ENCODE measurements around the gene FAAP20. TPM values are rescaled to one million over a fixed set of nuclear protein-coding genes. Genes with fewer than 3 reads are reported as not detected.

FAAP20 gene
- total RNA-seq, 3 donors from 2014 or later (not counting 1 experiment from before 2014, with no cell fraction given) = 40.3 to 53.0 (median 43.3) TPM

GRCh38 chr1:2168090-2168489, 26.5 kb downstream of the FAAP20 start:
- no peaks in the 10 kb centered on the region for H3K9me3 Mint-ChIP-seq
- Histone ChIP-seq H3K27ac (ENCODE audit: low read length) (no peak overlapping the region), H3K27me3 (ENCODE audit: control insufficient read depth, insufficient read depth, low read length) (no peaks in the 10 kb centered on the region), H3K9me3 (ENCODE audit: control insufficient read depth, insufficient read depth, low read length) (no peaks in the 10 kb centered on the region), H3K36me3 (ENCODE audit: control insufficient read depth, insufficient read depth, low read length) (peaks cover 1% of the 10 kb centered on the region), H3K4me3 (ENCODE audit: low read length) (no peak overlapping the region), H3K4me1 (ENCODE audit: control insufficient read depth, insufficient read depth, low read length) (no peaks in the 10 kb centered on the region)
- no peaks in the 10 kb centered on the region for H3K4me1 Mint-ChIP-seq
- no peaks in the 10 kb centered on the region for H3K27me3 Mint-ChIP-seq (ENCODE audit: low read depth in 2 of 2)
- H3K36me3 Mint-ChIP-seq = no peaks in the 10 kb centered on the region
- TF ChIP-seq CTCF (IDR thresholded peaks at IDR 0.05) = no peak
- no peak overlapping the region for H3K27ac Mint-ChIP-seq
- WGBS (ENCODE audit: insufficient coverage) = 96% methylated on average over 13 of the region's 13 CpGs
- no peak for ATAC-seq
- no peak overlapping the region for H3K4me3 Mint-ChIP-seq
- DNase-seq = no peak
- intact Hi-C loops (cut with micrococcal nuclease) = no loop called here

- no peaks in the 10 kb centered on the region for H3K27me3 ChIP-seq (ENCODE audit: control insufficient read depth, insufficient read depth, low read length)
- H3K27me3 Mint-ChIP-seq (ENCODE audit: low read depth in 2 of 2) = no peaks in the 10 kb centered on the region
- H3K27ac Mint-ChIP-seq = no peak overlapping the region
- H3K4me1 Mint-ChIP-seq = peaks cover 0 to 4% of the 10 kb centered on the region in 2 donors
- H3K36me3 ChIP-seq (ENCODE audit: control insufficient read depth, insufficient read depth, low read length) = peaks cover 3% of the 10 kb centered on the region
- ATAC-seq (no peak), DNase-seq (no peak)
- no peaks in the 10 kb centered on the region for H3K36me3 Mint-ChIP-seq
- no peak for TF ChIP-seq CTCF (IDR thresholded peaks at IDR 0.05)
- no peaks in the 10 kb centered on the region for H3K9me3 ChIP-seq (ENCODE audit: control insufficient read depth, insufficient read depth, low read length)
- no peak overlapping the region for H3K4me3 ChIP-seq (ENCODE audit: low read length)
- no peak overlapping the region for H3K27ac ChIP-seq (ENCODE audit: low read length)
- H3K4me3 Mint-ChIP-seq = no peak overlapping the region
- WGBS (ENCODE audit: insufficient coverage) = 96% methylated on average over 9 of the region's 10 CpGs
- no peaks in the 10 kb centered on the region for H3K9me3 Mint-ChIP-seq
- intact Hi-C loops (cut with micrococcal nuclease) = no loop called here
- no peaks in the 10 kb centered on the region for H3K4me1 ChIP-seq (ENCODE audit: control insufficient read depth, insufficient read depth, low read length)
These were observed 27.9 kb downstream of the FAAP20 start for GRCh38 chr1:2166695-2167094.

GRCh38 chr1:2166254-2166653, 28.3 kb downstream of the FAAP20 start:
- Mint-ChIP-seq H3K27ac (no peak overlapping the region), H3K4me1 (peaks cover 0 to 4% of the 10 kb centered on the region in 2 donors), H3K4me3 (no peak overlapping the region), H3K36me3 (no peaks in the 10 kb centered on the region), H3K27me3 (ENCODE audit: low read depth in 2 of 2) (no peaks in the 10 kb centered on the region), H3K9me3 (no peaks in the 10 kb centered on the region)
- WGBS (ENCODE audit: insufficient coverage) = 80% methylated on average over 14 of the region's 14 CpGs
- DNase-seq (no peak), ATAC-seq (no peak)
- H3K27ac ChIP-seq (ENCODE audit: low read length) = no peak overlapping the region
- no peak for TF ChIP-seq CTCF (IDR thresholded peaks at IDR 0.05)
- peaks cover 3% of the 10 kb centered on the region for H3K36me3 ChIP-seq (ENCODE audit: control insufficient read depth, insufficient read depth, low read length)
- no peaks in the 10 kb centered on the region for H3K9me3 ChIP-seq (ENCODE audit: control insufficient read depth, insufficient read depth, low read length)
- peaks cover under 1% of the 10 kb centered on the region for H3K4me1 ChIP-seq (ENCODE audit: control insufficient read depth, insufficient read depth, low read length)
- H3K4me3 ChIP-seq (ENCODE audit: low read length) = no peak overlapping the region
- H3K27me3 ChIP-seq (ENCODE audit: control insufficient read depth, insufficient read depth, low read length) = no peaks in the 10 kb centered on the region
- intact Hi-C loops (cut with micrococcal nuclease) = no loop called here

- H3K9me3 Mint-ChIP-seq = no peaks in the 10 kb centered on the region
- ATAC-seq = no peak
- intact Hi-C loops (cut with micrococcal nuclease) = no loop called here
These were observed 28.9 kb downstream of the FAAP20 start for GRCh38 chr1:2165646-2166045.

More at GRCh38 chr1:2165646-2166045, 28.9 kb downstream of the FAAP20 start:
- H3K36me3 Mint-ChIP-seq = no peaks in the 10 kb centered on the region
- Histone ChIP-seq H3K27ac (ENCODE audit: low read length) (no peak overlapping the region), H3K36me3 (ENCODE audit: control insufficient read depth, insufficient read depth, low read length) (peaks cover 3% of the 10 kb centered on the region), H3K9me3 (ENCODE audit: control insufficient read depth, insufficient read depth, low read length) (no peaks in the 10 kb centered on the region), H3K4me1 (ENCODE audit: control insufficient read depth, insufficient read depth, low read length) (peaks cover 6% of the 10 kb centered on the region), H3K4me3 (ENCODE audit: low read length) (no peak overlapping the region), H3K27me3 (ENCODE audit: control insufficient read depth, insufficient read depth, low read length) (no peaks in the 10 kb centered on the region)
- no peak for TF ChIP-seq CTCF (IDR thresholded peaks at IDR 0.05)
- H3K4me3 Mint-ChIP-seq = no peak overlapping the region
- H3K27me3 Mint-ChIP-seq (ENCODE audit: low read depth in 2 of 2) = no peaks in the 10 kb centered on the region
- no peak for DNase-seq
- no peak overlapping the region for H3K27ac Mint-ChIP-seq
- peaks cover 0 to 7% of the 10 kb centered on the region in 2 donors for H3K4me1 Mint-ChIP-seq
- 95% methylated on average over 19 of the region's 19 CpGs for WGBS (ENCODE audit: insufficient coverage)
